SK-N-SH treated with all-trans-retinoic acid at 6 μM for 48 hours (cell line): ENCODE measurements around the gene LRBA.

Experiments
- ATAC-seq: fragments of 200-7000 bp; cut with Tn5 transposase; 3 replicates; pipeline ENCODE4 v1.9.1; 2020; ENCODE audit warnings: mild to moderate bottlenecking, moderate library complexity
- ARNTL ChIP-seq: fragments of 450-650 bp; formaldehyde crosslinking; IDR thresholded peaks from 2 replicates; pipeline ENCODE4 v1.5.0; 2020; ENCODE audit warnings: low read depth, mild to moderate bottlenecking, moderate library complexity, borderline replicate concordance
- BACH2 ChIP-seq: fragments of 250-450 bp; sonication (Bioruptor Pico); IDR thresholded peaks from 2 replicates; pipeline ENCODE4 v1.9.0; 2021; ENCODE audit warnings: mild to moderate bottlenecking, borderline replicate concordance
- CSDC2 ChIP-seq: fragments of 250-450 bp; sonication (Bioruptor Pico); IDR thresholded peaks from 2 replicates; pipeline ENCODE4 v1.5.0; 2020; ENCODE audit warnings: mild to moderate bottlenecking, moderate library complexity
- ESRRG ChIP-seq: fragments of 250-450 bp; sonication (Bioruptor Pico); IDR thresholded peaks from 2 replicates; pipeline ENCODE4 v1.6.1; 2021; ENCODE audit warnings: mild to moderate bottlenecking
- GLIS3 ChIP-seq: fragments of 250-450 bp; sonication (Bioruptor Pico); IDR thresholded peaks from 2 replicates; pipeline ENCODE4 v1.5.0; 2020; ENCODE audit warnings: mild to moderate bottlenecking, moderate library complexity
- ISL1 ChIP-seq: fragments of 250-450 bp; sonication (Bioruptor Pico); IDR thresholded peaks from 2 replicates; pipeline ENCODE4 v2.1.2; 2022; ENCODE audit warnings: mild to moderate bottlenecking, moderate library complexity
- OSR1 ChIP-seq: fragments of 250-450 bp; sonication (Bioruptor Pico); IDR thresholded peaks from 2 replicates; pipeline ENCODE4 v1.8.0; 2022; ENCODE audit warnings: moderate library complexity, mild to moderate bottlenecking, inconsistent platforms
- PPARA ChIP-seq: fragments of 250-450 bp; sonication (Bioruptor Pico); IDR thresholded peaks from 2 replicates; pipeline ENCODE4 v1.5.0; 2020; ENCODE audit warnings: mild to moderate bottlenecking, borderline replicate concordance
- RARB ChIP-seq: fragments of 250-450 bp; sonication (Bioruptor Pico); IDR thresholded peaks from 2 replicates; pipeline ENCODE4 v1.8.0; 2021; ENCODE audit warnings: mild to moderate bottlenecking, moderate library complexity
- SNAI2 ChIP-seq: fragments of 250-450 bp; sonication (Bioruptor Pico); IDR thresholded peaks from 2 replicates; pipeline ENCODE4 v1.5.0; 2020; ENCODE audit warnings: mild to moderate bottlenecking, moderate library complexity
- TCF4 ChIP-seq: fragments of 250-450 bp; sonication (Bioruptor Pico); IDR thresholded peaks from 2 replicates; pipeline ENCODE4 v1.8.0; 2021; ENCODE audit warnings: mild to moderate bottlenecking, moderate library complexity, borderline replicate concordance
- TOX ChIP-seq: fragments of 250-450 bp; sonication (Bioruptor Pico); IDR thresholded peaks from 2 replicates; pipeline ENCODE4 v1.8.0; 2021; ENCODE audit warnings: mild to moderate bottlenecking, moderate library complexity, borderline replicate concordance
- ZFP3 ChIP-seq: fragments of 250-450 bp; sonication (Bioruptor Pico); IDR thresholded peaks from 2 replicates; pipeline ENCODE4 v1.5.0; 2020; ENCODE audit warnings: mild to moderate bottlenecking, moderate library complexity
- ZFP30 ChIP-seq: fragments of 450-650 bp; formaldehyde crosslinking; IDR thresholded peaks from 2 replicates; pipeline ENCODE4 v1.5.0; 2022; ENCODE audit warnings: mild to moderate bottlenecking, moderate library complexity
- ZNF565 ChIP-seq: fragments of 450-650 bp; formaldehyde crosslinking; conservative IDR thresholded peaks from 2 replicates; pipeline ENCODE4 v1.5.0; 2020; ENCODE audit warnings: low read depth, mild to moderate bottlenecking, moderate library complexity
- ZNF70 ChIP-seq: fragments of 450-650 bp; formaldehyde crosslinking; IDR thresholded peaks from 2 replicates; pipeline ENCODE4 v1.5.0; 2020; ENCODE audit warnings: mild to moderate bottlenecking, moderate library complexity
- TF ChIP-seq, protein P1 (sequence below): fragments of 250-450 bp; sonication (Bioruptor Pico); IDR thresholded peaks from 2 replicates; pipeline ENCODE4 v1.5.1; 2020; ENCODE audit warnings: low read depth, mild to moderate bottlenecking, moderate library complexity
- TF ChIP-seq, protein P2 (sequence below): fragments of 250-450 bp; sonication (Bioruptor Pico); IDR thresholded peaks from 2 replicates; pipeline ENCODE4 v1.8.0; 2020; ENCODE audit warnings: mild to moderate bottlenecking, moderate library complexity, borderline replicate concordance
- TF ChIP-seq, protein P3 (sequence below): fragments of 250-450 bp; sonication (Bioruptor Pico); IDR thresholded peaks from 2 replicates; pipeline ENCODE4 v1.5.0; 2020; ENCODE audit warnings: mild to moderate bottlenecking, moderate library complexity
- TF ChIP-seq, protein P4 (sequence below): fragments of 250-450 bp; sonication (Bioruptor Pico); IDR thresholded peaks from 2 replicates; pipeline ENCODE4 v1.8.0; 2021; ENCODE audit warnings: low read depth, mild to moderate bottlenecking, moderate library complexity, borderline replicate concordance
- TF ChIP-seq, protein P5 (sequence below): fragments of 250-450 bp; sonication (Bioruptor Pico); IDR thresholded peaks from 2 replicates; pipeline ENCODE4 v1.5.1; 2021; ENCODE audit warnings: mild to moderate bottlenecking, moderate library complexity

Gene LRBA

DNA sequence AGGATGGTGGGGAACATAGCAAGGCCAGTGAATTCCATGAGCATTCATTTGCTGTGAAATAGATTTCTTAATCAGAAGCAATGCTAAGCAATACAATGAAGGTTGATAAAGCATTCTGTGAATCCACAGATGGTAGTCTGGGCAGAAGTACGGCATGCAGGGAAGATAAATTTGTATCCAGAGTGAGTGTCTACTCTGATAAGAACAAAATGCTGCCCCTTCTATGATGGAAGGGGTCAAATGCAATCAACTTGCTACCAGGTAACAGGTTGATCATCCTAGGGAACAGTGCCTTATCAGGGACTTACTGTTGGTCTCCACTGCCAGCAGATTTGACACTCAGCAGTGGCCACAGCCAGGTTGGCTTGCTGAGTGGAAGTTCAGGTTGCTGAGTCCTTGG is 243.7 kb downstream of the LRBA start:
- ATAC-seq: no peak
- TF ChIP-seq, protein P1, sequence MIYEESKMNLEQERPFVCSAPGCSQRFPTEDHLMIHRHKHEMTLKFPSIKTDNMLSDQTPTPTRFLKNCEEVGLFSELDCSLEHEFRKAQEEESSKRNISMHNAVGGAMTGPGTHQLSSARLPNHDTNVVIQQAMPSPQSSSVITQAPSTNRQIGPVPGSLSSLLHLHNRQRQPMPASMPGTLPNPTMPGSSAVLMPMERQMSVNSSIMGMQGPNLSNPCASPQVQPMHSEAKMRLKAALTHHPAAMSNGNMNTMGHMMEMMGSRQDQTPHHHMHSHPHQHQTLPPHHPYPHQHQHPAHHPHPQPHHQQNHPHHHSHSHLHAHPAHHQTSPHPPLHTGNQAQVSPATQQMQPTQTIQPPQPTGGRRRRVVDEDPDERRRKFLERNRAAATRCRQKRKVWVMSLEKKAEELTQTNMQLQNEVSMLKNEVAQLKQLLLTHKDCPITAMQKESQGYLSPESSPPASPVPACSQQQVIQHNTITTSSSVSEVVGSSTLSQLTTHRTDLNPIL (CRISPR knock-in tag): no peak
- TF ChIP-seq ARNTL (CRISPR knock-in tag) (no peak), RARB (CRISPR knock-in tag) (no peak), CSDC2 (CRISPR knock-in tag) (no peak), ZFP3 (no peak), ZFP30 (CRISPR knock-in tag) (no peak), ZNF70 (CRISPR knock-in tag) (no peak)
- TF ChIP-seq, protein P2, sequence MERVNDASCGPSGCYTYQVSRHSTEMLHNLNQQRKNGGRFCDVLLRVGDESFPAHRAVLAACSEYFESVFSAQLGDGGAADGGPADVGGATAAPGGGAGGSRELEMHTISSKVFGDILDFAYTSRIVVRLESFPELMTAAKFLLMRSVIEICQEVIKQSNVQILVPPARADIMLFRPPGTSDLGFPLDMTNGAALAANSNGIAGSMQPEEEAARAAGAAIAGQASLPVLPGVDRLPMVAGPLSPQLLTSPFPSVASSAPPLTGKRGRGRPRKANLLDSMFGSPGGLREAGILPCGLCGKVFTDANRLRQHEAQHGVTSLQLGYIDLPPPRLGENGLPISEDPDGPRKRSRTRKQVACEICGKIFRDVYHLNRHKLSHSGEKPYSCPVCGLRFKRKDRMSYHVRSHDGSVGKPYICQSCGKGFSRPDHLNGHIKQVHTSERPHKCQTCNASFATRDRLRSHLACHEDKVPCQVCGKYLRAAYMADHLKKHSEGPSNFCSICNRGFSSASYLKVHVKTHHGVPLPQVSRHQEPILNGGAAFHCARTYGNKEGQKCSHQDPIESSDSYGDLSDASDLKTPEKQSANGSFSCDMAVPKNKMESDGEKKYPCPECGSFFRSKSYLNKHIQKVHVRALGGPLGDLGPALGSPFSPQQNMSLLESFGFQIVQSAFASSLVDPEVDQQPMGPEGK (CRISPR knock-in tag): no peak
- TF ChIP-seq, protein P3, sequence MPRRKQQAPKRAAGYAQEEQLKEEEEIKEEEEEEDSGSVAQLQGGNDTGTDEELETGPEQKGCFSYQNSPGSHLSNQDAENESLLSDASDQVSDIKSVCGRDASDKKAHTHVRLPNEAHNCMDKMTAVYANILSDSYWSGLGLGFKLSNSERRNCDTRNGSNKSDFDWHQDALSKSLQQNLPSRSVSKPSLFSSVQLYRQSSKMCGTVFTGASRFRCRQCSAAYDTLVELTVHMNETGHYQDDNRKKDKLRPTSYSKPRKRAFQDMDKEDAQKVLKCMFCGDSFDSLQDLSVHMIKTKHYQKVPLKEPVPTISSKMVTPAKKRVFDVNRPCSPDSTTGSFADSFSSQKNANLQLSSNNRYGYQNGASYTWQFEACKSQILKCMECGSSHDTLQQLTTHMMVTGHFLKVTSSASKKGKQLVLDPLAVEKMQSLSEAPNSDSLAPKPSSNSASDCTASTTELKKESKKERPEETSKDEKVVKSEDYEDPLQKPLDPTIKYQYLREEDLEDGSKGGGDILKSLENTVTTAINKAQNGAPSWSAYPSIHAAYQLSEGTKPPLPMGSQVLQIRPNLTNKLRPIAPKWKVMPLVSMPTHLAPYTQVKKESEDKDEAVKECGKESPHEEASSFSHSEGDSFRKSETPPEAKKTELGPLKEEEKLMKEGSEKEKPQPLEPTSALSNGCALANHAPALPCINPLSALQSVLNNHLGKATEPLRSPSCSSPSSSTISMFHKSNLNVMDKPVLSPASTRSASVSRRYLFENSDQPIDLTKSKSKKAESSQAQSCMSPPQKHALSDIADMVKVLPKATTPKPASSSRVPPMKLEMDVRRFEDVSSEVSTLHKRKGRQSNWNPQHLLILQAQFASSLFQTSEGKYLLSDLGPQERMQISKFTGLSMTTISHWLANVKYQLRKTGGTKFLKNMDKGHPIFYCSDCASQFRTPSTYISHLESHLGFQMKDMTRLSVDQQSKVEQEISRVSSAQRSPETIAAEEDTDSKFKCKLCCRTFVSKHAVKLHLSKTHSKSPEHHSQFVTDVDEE: no peak

DNA sequence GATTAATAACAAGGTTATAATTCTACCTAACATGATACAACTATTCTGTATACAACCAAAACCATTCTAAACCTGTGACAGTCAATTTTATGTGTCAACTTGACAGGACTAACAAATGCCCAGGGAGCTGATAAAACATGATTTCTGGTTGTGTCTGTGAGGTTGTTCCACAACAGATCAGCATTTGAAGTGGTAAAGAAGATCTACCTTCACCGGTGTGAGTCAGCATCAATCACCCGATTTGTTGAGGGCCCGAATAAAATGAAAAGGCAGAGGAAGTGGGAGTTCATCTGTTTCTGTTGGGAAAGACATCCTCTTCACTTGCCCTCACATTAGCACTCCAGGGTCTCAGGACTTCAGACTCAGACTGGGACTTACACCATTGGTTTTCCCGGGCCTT is 245.2 kb downstream of the LRBA start:
- no peak; the same call in 2 of the 3 replicates for ATAC-seq
- TF ChIP-seq ARNTL (CRISPR knock-in tag) (no peak), TCF4 (CRISPR knock-in tag) (no peak), GLIS3 (CRISPR knock-in tag) (no peak), ESRRG (CRISPR knock-in tag) (no peak), CSDC2 (CRISPR knock-in tag) (no peak), SNAI2 (no peak), ZNF565 (CRISPR knock-in tag) (no peak), ISL1 (CRISPR knock-in tag) (no peak), OSR1 (no peak), ZFP3 (no peak), PPARA (no peak), BACH2 (CRISPR knock-in tag) (no peak), ZNF70 (CRISPR knock-in tag) (no peak), TOX (no peak)
- TF ChIP-seq, protein P3: no peak
- TF ChIP-seq, protein P4, sequence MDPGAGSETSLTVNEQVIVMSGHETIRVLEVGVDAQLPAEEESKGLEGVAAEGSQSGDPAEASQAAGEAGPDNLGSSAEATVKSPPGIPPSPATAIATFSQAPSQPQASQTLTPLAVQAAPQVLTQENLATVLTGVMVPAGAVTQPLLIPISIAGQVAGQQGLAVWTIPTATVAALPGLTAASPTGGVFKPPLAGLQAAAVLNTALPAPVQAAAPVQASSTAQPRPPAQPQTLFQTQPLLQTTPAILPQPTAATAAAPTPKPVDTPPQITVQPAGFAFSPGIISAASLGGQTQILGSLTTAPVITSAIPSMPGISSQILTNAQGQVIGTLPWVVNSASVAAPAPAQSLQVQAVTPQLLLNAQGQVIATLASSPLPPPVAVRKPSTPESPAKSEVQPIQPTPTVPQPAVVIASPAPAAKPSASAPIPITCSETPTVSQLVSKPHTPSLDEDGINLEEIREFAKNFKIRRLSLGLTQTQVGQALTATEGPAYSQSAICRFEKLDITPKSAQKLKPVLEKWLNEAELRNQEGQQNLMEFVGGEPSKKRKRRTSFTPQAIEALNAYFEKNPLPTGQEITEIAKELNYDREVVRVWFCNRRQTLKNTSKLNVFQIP (CRISPR knock-in tag): no peak
- TF ChIP-seq, protein P1 (CRISPR knock-in tag): no peak
- TF ChIP-seq, protein P5, sequence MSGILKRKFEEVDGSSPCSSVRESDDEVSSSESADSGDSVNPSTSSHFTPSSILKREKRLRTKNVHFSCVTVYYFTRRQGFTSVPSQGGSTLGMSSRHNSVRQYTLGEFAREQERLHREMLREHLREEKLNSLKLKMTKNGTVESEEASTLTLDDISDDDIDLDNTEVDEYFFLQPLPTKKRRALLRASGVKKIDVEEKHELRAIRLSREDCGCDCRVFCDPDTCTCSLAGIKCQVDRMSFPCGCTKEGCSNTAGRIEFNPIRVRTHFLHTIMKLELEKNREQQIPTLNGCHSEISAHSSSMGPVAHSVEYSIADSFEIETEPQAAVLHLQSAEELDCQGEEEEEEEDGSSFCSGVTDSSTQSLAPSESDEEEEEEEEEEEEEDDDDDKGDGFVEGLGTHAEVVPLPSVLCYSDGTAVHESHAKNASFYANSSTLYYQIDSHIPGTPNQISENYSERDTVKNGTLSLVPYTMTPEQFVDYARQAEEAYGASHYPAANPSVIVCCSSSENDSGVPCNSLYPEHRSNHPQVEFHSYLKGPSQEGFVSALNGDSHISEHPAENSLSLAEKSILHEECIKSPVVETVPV (CRISPR knock-in tag): no peak
- TF ChIP-seq, all 23 proteins: peak for 0
